ENCODE measurements around the gene C22orf15. TPM values are rescaled to one million over a fixed set of nuclear protein-coding genes. Genes with fewer than 3 reads are reported as not detected.

C22orf15 gene
- total RNA-seq, 1 experiment from 2014 or later, result 2.7 TPM

- TF ChIP-seq ETV6 (CRISPR knock-in tag; IDR thresholded peaks at IDR 0.05) (no peak), ZNF317 (CRISPR knock-in tag; IDR thresholded peaks at IDR 0.05; ENCODE audit: borderline replicate concordance, low read depth) (no peak), PRRX2 (CRISPR knock-in tag; IDR thresholded peaks at IDR 0.05) (no peak), ZNF232 (CRISPR knock-in tag; IDR thresholded peaks at IDR 0.05) (no peak), E2F4 (CRISPR knock-in tag; IDR thresholded peaks at IDR 0.05; ENCODE audit: borderline replicate concordance, low read depth) (no peak), CBFB (CRISPR knock-in tag; IDR thresholded peaks at IDR 0.05; ENCODE audit: low read depth) (no peak), ATF2 (CRISPR knock-in tag; IDR thresholded peaks at IDR 0.05; ENCODE audit: borderline replicate concordance, low read depth) (no peak), TEAD1 (CRISPR knock-in tag; IDR thresholded peaks at IDR 0.05) (no peak), CREM (CRISPR knock-in tag; IDR thresholded peaks at IDR 0.05) (no peak), CREB1 (CRISPR knock-in tag; IDR thresholded peaks at IDR 0.05) (no peak), NR1H2 (CRISPR knock-in tag; IDR thresholded peaks at IDR 0.05) (no peak), MXD4 (CRISPR knock-in tag; IDR thresholded peaks at IDR 0.05; ENCODE audit: borderline replicate concordance) (no peak)
- no peaks in the 10 kb centered on the region for H3K27me3 Mint-ChIP-seq (ENCODE audit: low read depth)
- DNase-seq (ENCODE audit: low spot score) (no peak), ATAC-seq (no peak)
- H3K4me3 Mint-ChIP-seq, result no peak overlapping the region
- ChIA-PET CTCF (no interaction called here), POLR2A (no interaction called here)
- no peaks in the 10 kb centered on the region for H3K9me3 Mint-ChIP-seq
- H3K36me3 Mint-ChIP-seq, result peaks cover 62% of the 10 kb centered on the region
- no peak overlapping the region for H3K27ac Mint-ChIP-seq
- H3K4me1 Mint-ChIP-seq, result peaks cover 6% of the 10 kb centered on the region; the same call in 1 of the 2 replicates
Observed at GRCh38 chr22:23806837-23807236, 44.0 kb downstream of the C22orf15 start.

GRCh38 chr22:23812378-23812777 lies 49.6 kb downstream of the C22orf15 start:
- DNase-seq (ENCODE audit: low spot score), result no peak
- no peak overlapping the region for H3K27ac Mint-ChIP-seq
- CTCF ChIA-PET, result interaction anchor here (0.6 to 2.3 kb wide), 4 partner anchors 13 to 81 kb away, joined by 3 to 9 read pairs (median 4); no protein-coding TSS in a partner anchor
- no peak overlapping the region for H3K4me3 Mint-ChIP-seq
- H3K4me1 Mint-ChIP-seq, result no peaks in the 10 kb centered on the region
- no peaks in the 10 kb centered on the region for H3K9me3 Mint-ChIP-seq
- no peak for ATAC-seq
- H3K27me3 Mint-ChIP-seq (ENCODE audit: low read depth), result no peaks in the 10 kb centered on the region
- POLR2A ChIA-PET, result interaction anchor here (1.1 kb wide), 1 partner anchor 13 kb away, joined by 3 read pairs; no protein-coding TSS in a partner anchor
- peaks cover 56% of the 10 kb centered on the region for H3K36me3 Mint-ChIP-seq
- TF ChIP-seq ZNF396 (CRISPR knock-in tag; IDR thresholded peaks at IDR 0.05; ENCODE audit: borderline replicate concordance) (no peak), IRF1 (CRISPR knock-in tag; IDR thresholded peaks at IDR 0.05) (no peak), ZBTB21 (CRISPR knock-in tag; IDR thresholded peaks at IDR 0.05; ENCODE audit: borderline replicate concordance) (no peak), SOX15 (CRISPR knock-in tag; IDR thresholded peaks at IDR 0.05) (no peak), NFATC4 (CRISPR knock-in tag; IDR thresholded peaks at IDR 0.05) (no peak), ZSCAN18 (CRISPR knock-in tag; IDR thresholded peaks at IDR 0.05) (no peak), IRF2 (CRISPR knock-in tag; IDR thresholded peaks at IDR 0.05; ENCODE audit: borderline replicate concordance, low read depth) (no peak), ARID4B (CRISPR knock-in tag; IDR thresholded peaks at IDR 0.05; ENCODE audit: borderline replicate concordance) (no peak), ZNF512 (CRISPR knock-in tag; IDR thresholded peaks at IDR 0.05; ENCODE audit: borderline replicate concordance) (no peak), ATF3 (CRISPR knock-in tag; conservative IDR thresholded peaks at IDR 0.05) (no peak), FOXP1 (CRISPR knock-in tag; IDR thresholded peaks at IDR 0.05; ENCODE audit: borderline replicate concordance) (no peak), CBFB (CRISPR knock-in tag; IDR thresholded peaks at IDR 0.05; ENCODE audit: low read depth) (no peak)
